Measurements from ENCODE around the gene RASGRP4.

Gene RASGRP4

DNA sequence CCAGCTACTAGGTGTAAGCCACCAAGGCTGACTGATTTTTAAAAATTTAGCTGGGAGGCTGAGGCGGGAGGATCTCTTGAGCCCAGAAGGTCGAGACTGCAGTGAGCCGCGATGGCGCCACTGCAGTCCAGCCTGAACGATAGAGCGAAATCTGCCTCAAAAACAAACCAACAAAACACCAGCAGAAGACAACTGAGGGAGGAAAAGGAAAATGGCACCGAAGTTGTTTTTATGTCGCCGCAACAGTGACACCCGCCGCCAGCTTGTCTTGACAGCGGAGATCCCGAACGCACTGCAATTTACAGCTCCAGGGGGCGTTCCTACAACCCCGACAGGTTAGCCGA, 23.4 kb downstream of the RASGRP4 start:
- no peaks in the 10 kb centered on the region for H3K36me3 ChIP-seq (ENCODE audit: insufficient read depth, low read length)
- no peak overlapping the region for H3K9ac ChIP-seq (ENCODE audit: insufficient read length)
- DNase-seq (ENCODE audit: low read depth, low spot score): no peak
- no peaks in the 10 kb centered on the region for H3K9me3 ChIP-seq (ENCODE audit: low read depth, low read length)
- H3K27ac ChIP-seq: no peak overlapping the region
- H3K4me3 ChIP-seq: peak overlapping the region; percentile 86
- TF ChIP-seq EZH2 (IDR thresholded peaks at IDR 0.05): no peak
- TF ChIP-seq POLR2AphosphoS5 (IDR thresholded peaks at IDR 0.05; ENCODE audit: borderline replicate concordance, low read depth, low read length): no peak
- TF ChIP-seq FOXP2 (optimal IDR thresholded peaks at IDR 0.05; ENCODE audit: control extremely low read depth, extremely low read length, insufficient read depth): no peak

DNA sequence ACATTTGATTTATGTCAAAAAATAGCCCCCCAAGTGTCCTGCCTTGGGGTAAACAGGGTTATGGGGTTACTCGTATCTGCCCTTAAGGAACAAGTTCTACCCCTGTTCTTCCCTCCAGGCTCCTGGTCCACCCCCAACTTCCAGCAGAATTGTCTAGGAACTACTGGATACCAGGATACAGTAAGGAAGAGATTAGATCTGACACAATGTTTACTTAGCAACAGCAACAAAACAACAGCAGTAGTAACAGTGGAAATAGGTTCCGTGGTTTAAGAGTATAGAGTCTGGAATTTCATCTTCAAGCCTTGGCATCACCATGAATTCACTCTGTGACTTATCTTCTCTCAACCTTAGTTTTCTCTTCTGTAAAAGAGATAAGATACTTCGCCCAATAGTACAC, 24.9 kb downstream of the RASGRP4 start:
- H3K9ac ChIP-seq (ENCODE audit: insufficient read length): no peak overlapping the region
- no peak overlapping the region for H3K4me3 ChIP-seq
- no peak for TF ChIP-seq EZH2 (IDR thresholded peaks at IDR 0.05)
- no peak for TF ChIP-seq FOXP2 (optimal IDR thresholded peaks at IDR 0.05; ENCODE audit: control extremely low read depth, extremely low read length, insufficient read depth)
- TF ChIP-seq POLR2AphosphoS5 (IDR thresholded peaks at IDR 0.05; ENCODE audit: borderline replicate concordance, low read depth, low read length): no peak
- H3K36me3 ChIP-seq (ENCODE audit: insufficient read depth, low read length): no peaks in the 10 kb centered on the region
- H3K27ac ChIP-seq: no peak overlapping the region
- DNase-seq (ENCODE audit: low read depth, low spot score): no peak
- no peaks in the 10 kb centered on the region for H3K9me3 ChIP-seq (ENCODE audit: low read depth, low read length)

DNA sequence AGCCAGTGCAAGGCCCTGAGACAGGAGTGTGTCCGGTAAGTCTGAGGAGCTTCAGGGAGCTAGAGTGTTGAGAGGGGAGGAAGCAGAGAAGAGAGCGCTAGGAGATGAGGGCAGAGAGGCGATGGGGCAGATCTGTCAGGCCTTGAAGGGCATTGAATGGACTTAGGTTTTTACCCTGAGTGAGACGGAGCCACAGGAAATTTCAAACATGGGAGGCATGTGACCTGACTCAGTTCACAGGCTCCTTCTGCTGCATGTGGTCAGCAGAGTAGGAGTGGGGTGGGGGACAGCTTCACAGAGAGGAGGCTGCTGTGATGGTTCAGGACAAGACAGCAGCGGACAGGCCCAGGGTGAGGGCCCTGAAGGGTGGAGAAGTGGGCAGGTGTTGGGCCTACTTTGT, 25.7 kb downstream of the RASGRP4 start:
- no peak overlapping the region for H3K4me3 ChIP-seq
- H3K27ac ChIP-seq: no peak overlapping the region
- no peak for DNase-seq (ENCODE audit: low read depth, low spot score)
- TF ChIP-seq POLR2AphosphoS5 (IDR thresholded peaks at IDR 0.05; ENCODE audit: borderline replicate concordance, low read depth, low read length): no peak
- TF ChIP-seq FOXP2 (optimal IDR thresholded peaks at IDR 0.05; ENCODE audit: control extremely low read depth, extremely low read length, insufficient read depth): no peak
- no peak for TF ChIP-seq EZH2 (IDR thresholded peaks at IDR 0.05)
- no peaks in the 10 kb centered on the region for H3K9me3 ChIP-seq (ENCODE audit: low read depth, low read length)
- H3K9ac ChIP-seq (ENCODE audit: insufficient read length): no peak overlapping the region
- H3K36me3 ChIP-seq (ENCODE audit: insufficient read depth, low read length): no peaks in the 10 kb centered on the region

DNA sequence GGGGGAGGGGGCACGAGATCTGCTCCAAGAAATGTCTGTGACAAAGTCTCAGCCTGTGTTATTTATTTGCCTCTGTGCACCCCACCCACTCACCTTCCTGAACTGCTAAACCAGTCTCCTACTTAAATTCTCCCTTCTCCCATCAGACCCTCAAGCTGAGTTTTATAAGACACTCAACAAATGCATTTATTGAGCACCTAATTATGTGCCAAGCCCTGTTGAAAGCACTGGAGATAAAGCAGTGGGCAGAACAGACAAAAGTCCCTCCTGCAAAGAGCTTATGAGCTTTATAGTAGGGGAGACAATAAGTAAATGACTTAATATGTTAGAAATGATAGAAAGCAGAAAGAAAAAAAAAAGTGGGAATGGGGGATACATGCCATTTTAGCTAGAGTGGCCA, 26.5 kb downstream of the RASGRP4 start:
- Histone ChIP-seq H3K36me3 (ENCODE audit: insufficient read depth, low read length) (no peaks in the 10 kb centered on the region), H3K27ac (no peak overlapping the region), H3K9ac (ENCODE audit: insufficient read length) (no peak overlapping the region), H3K4me3 (no peak overlapping the region), H3K9me3 (ENCODE audit: low read depth, low read length) (no peaks in the 10 kb centered on the region)
- TF ChIP-seq EZH2 (IDR thresholded peaks at IDR 0.05): no peak
- no peak for TF ChIP-seq POLR2AphosphoS5 (IDR thresholded peaks at IDR 0.05; ENCODE audit: borderline replicate concordance, low read depth, low read length)
- no peak for TF ChIP-seq FOXP2 (optimal IDR thresholded peaks at IDR 0.05; ENCODE audit: control extremely low read depth, extremely low read length, insufficient read depth)
- DNase-seq (ENCODE audit: low read depth, low spot score): no peak

DNA sequence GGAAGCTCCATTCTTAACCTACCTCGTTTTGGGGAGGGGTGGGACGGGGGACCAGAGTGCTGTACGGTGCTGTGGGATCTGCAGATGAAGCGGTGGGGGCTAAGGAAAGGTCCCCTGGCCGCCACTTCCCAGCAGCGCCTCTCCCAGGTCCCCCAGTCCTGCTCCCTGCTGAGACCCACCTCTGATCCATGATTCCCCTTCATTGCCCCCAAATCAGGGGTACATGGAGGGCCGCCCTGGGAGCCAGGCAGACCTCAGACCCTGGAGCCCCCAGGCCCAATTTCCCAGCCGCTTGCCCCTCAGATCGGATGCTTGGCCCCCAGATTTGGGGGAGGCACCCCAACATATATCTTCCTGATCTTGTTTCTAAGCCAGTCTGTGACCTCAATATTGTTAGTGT, 26.9 kb downstream of the RASGRP4 start:
- TF ChIP-seq FOXP2 (optimal IDR thresholded peaks at IDR 0.05; ENCODE audit: control extremely low read depth, extremely low read length, insufficient read depth): no peak
- Histone ChIP-seq H3K9me3 (ENCODE audit: low read depth, low read length) (no peaks in the 10 kb centered on the region), H3K27ac (no peak overlapping the region), H3K4me3 (no peak overlapping the region), H3K9ac (ENCODE audit: insufficient read length) (no peak overlapping the region), H3K36me3 (ENCODE audit: insufficient read depth, low read length) (no peaks in the 10 kb centered on the region)
- no peak for DNase-seq (ENCODE audit: low read depth, low spot score)

DNA sequence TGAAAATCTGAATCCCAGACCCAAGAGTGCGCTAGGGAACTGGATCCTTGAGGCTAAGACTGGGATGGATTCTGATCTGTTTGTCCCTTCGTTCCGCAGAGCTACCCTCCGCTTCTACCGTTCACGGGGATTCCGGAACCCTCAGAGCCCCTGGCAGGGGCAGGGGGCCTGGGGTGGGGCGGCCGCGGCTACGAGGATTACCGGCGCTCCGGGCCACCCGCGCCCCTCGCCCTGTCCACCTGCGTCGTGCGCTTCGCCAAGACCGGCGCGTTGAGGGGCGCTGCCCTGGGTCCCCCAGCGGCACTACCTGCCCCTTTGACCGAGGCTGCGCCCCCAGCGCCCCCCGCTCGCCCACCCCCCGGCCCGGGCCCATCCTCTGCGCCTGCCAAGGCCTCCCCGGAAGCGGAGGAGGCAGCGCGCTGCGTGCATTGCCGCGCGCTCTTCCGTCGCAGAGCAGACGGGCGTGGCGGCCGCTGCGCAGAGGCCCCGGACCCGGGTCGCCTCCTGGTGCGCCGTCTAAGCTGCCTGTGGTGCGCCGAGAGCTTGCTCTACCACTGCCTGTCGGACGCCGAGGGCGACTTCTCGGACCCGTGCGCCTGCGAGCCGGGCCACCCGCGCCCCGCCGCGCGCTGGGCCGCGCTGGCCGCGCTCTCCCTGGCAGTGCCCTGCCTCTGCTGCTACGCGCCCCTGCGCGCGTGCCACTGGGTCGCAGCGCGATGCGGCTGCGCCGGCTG, 30.5 kb downstream of the RASGRP4 start:
- Histone ChIP-seq H3K27ac (no peak overlapping the region), H3K36me3 (ENCODE audit: insufficient read depth, low read length) (no peaks in the 10 kb centered on the region), H3K9me3 (ENCODE audit: low read depth, low read length) (no peaks in the 10 kb centered on the region), H3K9ac (ENCODE audit: insufficient read length) (no peak overlapping the region), H3K4me3 (no peak overlapping the region)
- DNase-seq (ENCODE audit: low read depth, low spot score): no peak
- TF ChIP-seq EZH2 (IDR thresholded peaks at IDR 0.05): no peak

DNA sequence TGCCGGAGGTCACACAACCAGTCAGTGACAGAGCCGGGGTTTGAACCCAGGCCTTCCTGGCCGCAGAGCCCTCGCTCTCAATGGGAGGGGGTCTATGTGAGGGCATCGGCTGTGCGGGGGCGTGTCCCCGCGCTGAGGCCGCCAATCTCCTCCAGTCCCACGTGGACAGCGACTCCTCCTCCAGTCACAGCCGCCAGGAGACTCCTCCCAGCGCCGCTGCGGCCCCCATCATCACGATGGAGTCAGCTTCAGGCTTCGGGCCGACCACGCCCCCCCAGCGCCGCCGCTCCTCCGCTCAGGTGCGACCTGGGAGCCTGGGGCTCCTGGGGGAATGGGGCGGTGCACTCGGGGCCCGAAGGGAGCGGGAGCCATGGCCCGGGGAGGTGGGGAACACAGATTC, 31.5 kb downstream of the RASGRP4 start:
- no peak overlapping the region for H3K27ac ChIP-seq
- TF ChIP-seq FOXP2 (optimal IDR thresholded peaks at IDR 0.05; ENCODE audit: control extremely low read depth, extremely low read length, insufficient read depth) (no peak), POLR2AphosphoS5 (IDR thresholded peaks at IDR 0.05; ENCODE audit: borderline replicate concordance, low read depth, low read length) (no peak)
- DNase-seq (ENCODE audit: low read depth, low spot score): no peak
- no peak overlapping the region for H3K4me3 ChIP-seq
- H3K9me3 ChIP-seq (ENCODE audit: low read depth, low read length): no peaks in the 10 kb centered on the region
- H3K36me3 ChIP-seq (ENCODE audit: insufficient read depth, low read length): no peaks in the 10 kb centered on the region
- H3K9ac ChIP-seq (ENCODE audit: insufficient read length): no peak overlapping the region

DNA sequence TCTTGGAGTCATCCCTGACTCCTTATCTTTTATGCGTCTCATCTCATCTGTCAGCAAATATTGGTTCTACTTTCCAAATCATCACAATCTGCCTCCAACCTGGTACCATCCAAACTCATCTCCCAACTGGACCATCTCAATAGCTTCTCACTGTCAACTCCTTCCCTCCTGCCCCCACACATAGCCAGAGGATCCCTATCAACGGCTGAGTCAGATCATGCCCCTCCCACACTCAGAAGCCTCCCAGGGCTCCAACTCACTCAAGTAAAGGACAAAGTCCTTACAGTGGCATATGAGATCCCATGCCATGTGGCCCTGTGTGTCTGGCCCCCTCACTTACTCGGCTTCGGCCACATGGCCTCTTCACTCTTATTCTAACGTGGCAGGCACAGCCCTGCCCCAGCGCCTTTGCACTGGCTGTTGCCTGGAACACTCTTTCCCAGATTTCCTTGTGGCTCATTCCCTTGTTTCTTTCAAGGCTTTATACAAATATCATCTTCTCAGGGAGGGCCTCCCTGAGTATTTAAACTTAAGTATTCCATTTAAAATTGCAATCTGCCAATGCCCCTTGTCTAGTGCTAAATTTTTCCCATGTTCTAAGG, 33.2 kb downstream of the RASGRP4 start:
- DNase-seq (ENCODE audit: low read depth, low spot score): no peak
- Histone ChIP-seq H3K4me3 (no peak overlapping the region), H3K9me3 (ENCODE audit: low read depth, low read length) (no peaks in the 10 kb centered on the region), H3K9ac (ENCODE audit: insufficient read length) (no peak overlapping the region), H3K27ac (no peak overlapping the region), H3K36me3 (ENCODE audit: insufficient read depth, low read length) (no peaks in the 10 kb centered on the region)
- TF ChIP-seq POLR2AphosphoS5 (IDR thresholded peaks at IDR 0.05; ENCODE audit: borderline replicate concordance, low read depth, low read length) (no peak), EZH2 (IDR thresholded peaks at IDR 0.05) (no peak), FOXP2 (optimal IDR thresholded peaks at IDR 0.05; ENCODE audit: control extremely low read depth, extremely low read length, insufficient read depth) (no peak)

DNA sequence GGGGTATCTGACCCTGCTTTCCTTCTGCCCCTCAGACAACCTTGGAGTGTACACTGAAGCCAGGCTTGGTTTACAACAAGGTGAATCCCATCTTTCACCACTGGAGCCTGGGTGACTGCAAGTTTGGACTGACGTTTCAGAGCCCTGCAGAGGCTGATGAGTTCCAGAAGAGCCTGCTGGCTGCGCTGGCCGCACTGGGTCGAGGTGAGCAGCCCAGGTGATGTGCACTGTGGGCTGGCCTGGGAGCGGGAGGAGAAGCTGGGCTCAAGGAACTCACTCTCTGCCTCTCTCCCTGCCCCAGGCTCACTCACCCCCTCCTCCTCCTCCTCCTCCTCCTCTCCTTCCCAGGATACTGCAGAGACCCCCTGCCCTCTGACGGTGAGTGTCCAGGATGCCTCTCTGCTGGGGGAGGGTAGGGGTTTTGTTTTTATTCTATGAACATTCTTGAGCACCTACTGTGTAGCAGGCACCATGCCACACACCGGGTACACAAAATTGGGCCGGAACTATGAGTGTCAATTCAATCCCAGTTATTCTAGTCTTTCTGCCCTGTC, 34.0 kb downstream of the RASGRP4 start:
- Histone ChIP-seq H3K36me3 (ENCODE audit: insufficient read depth, low read length) (no peaks in the 10 kb centered on the region), H3K27ac (no peak overlapping the region), H3K9me3 (ENCODE audit: low read depth, low read length) (no peaks in the 10 kb centered on the region), H3K4me3 (no peak overlapping the region), H3K9ac (ENCODE audit: insufficient read length) (no peak overlapping the region)
- no peak for DNase-seq (ENCODE audit: low read depth, low spot score)
- TF ChIP-seq EZH2 (IDR thresholded peaks at IDR 0.05) (no peak), POLR2AphosphoS5 (IDR thresholded peaks at IDR 0.05; ENCODE audit: borderline replicate concordance, low read depth, low read length) (no peak), FOXP2 (optimal IDR thresholded peaks at IDR 0.05; ENCODE audit: control extremely low read depth, extremely low read length, insufficient read depth) (no peak)
